SK-N-SH (cell line): ENCODE data around the gene CD63. TPM values are rescaled to one million over a fixed set of nuclear protein-coding genes. Genes with fewer than 3 reads are reported as not detected.

Experiments
- CTCF ChIA-PET: fragments of 300-600, 350-600 bp; formaldehyde crosslinking; extraction: SDS; loops from one replicate; lab custom pipeline; 2021; lab: Yijun Ruan, JAX
- POLR2A ChIA-PET: fragments of 350-600 bp; sonication (Branson Sonifier 250); formaldehyde crosslinking; extraction: SDS; loops from one replicate; lab custom pipeline; 2020; ENCODE audit warnings: antibody characterized with exemption, inconsistent platforms; lab: Yijun Ruan, JAX
- DNase-seq: peaks from one replicate; pipeline ENCODE4 v3.0.0; 2012
- H2AFZ ChIP-seq: fragments of 200-600 bp; sonication (generic); 2 replicates; pipeline ENCODE4 v1.8.1; 2016; ENCODE audit warnings: antibody characterized with exemption, mild to moderate bottlenecking, low read depth
- H3F3A ChIP-seq: fragments of 200-600 bp; sonication (generic); replicated peaks from 2 replicates; pipeline ENCODE3; 2016; ENCODE audit warnings: antibody characterized with exemption, mild to moderate bottlenecking; ENCODE audit not compliant: insufficient read depth
- H3K27ac ChIP-seq, 2 experiments: fragments of 200-500 bp in 1 of 2; fragments of 200-600 bp in 1 of 2; sonication (Bioruptor generic) in 1 of 2; sonication (generic), shearing (Covaris generic) in 1 of 2; 2 replicates each; pipeline versions ENCODE4 v1.5.1 to v1.6.1; 2014 to 2016; ENCODE audit warnings: low read depth in 2 of 2, inconsistent platforms in 1 of 2, low read length in 1 of 2, mild to moderate bottlenecking in 1 of 2, mixed read lengths in 1 of 2
- H3K27me3 ChIP-seq: fragments of 200-600 bp; sonication (generic), shearing (Covaris generic); 2 replicates; pipeline ENCODE4 v1.6.1; 2016; ENCODE audit warnings: mixed run types; ENCODE audit not compliant: insufficient read depth
- H3K36me3 ChIP-seq, 2 experiments: fragments of 200-500 bp in 1 of 2; fragments of 200-600 bp in 1 of 2; sonication (Bioruptor generic) in 1 of 2; sonication (generic) in 1 of 2; replicated peaks in 1 of 2; 2 replicates each; pipeline versions ENCODE3 to v1.5.1; 2014 to 2016; ENCODE audit warnings: low read length in 1 of 2, mild to moderate bottlenecking in 1 of 2; ENCODE audit not compliant: insufficient read depth in 2 of 2, control insufficient read depth in 1 of 2
- H3K4me1 ChIP-seq, 2 experiments: fragments of 200-500 bp in 1 of 2; fragments of 200-600 bp in 1 of 2; sonication (Bioruptor generic) in 1 of 2; sonication (generic), shearing (Covaris generic) in 1 of 2; 2 replicates each; pipeline versions ENCODE4 v1.5.1 to v1.6.1; 2014 to 2016; ENCODE audit warnings: low read depth in 1 of 2, low read length in 1 of 2, mixed run types in 1 of 2; ENCODE audit not compliant: insufficient read depth in 2 of 2, control insufficient read depth in 1 of 2
- H3K4me2 ChIP-seq: fragments of 200-600 bp; sonication (generic), shearing (Covaris generic); 2 replicates; pipeline ENCODE4 v1.6.1; 2017; ENCODE audit warnings: mixed run types
- H3K4me3 ChIP-seq, 2 experiments: fragments of 200-500 bp in 1 of 2; fragments of 200-600 bp in 1 of 2; sonication (Bioruptor generic) in 1 of 2; sonication (generic), shearing (Covaris generic) in 1 of 2; 2 replicates each; pipeline versions ENCODE4 v1.5.1 to v1.8.1; 2014 to 2016; ENCODE audit warnings: low read depth in 2 of 2, inconsistent platforms in 1 of 2, low read length in 1 of 2, mild to moderate bottlenecking in 1 of 2, mixed read lengths in 1 of 2, moderate library complexity in 1 of 2
- H3K79me2 ChIP-seq: fragments of 200-600 bp; sonication (generic); 2 replicates; pipeline ENCODE4 v1.8.1; 2017; ENCODE audit warnings: mild to moderate bottlenecking; ENCODE audit not compliant: insufficient read depth
- H3K9ac ChIP-seq: fragments of 200-600 bp; sonication (generic); 2 replicates; pipeline ENCODE4 v1.6.1; 2017; ENCODE audit warnings: mixed run types
- H3K9me2 ChIP-seq: fragments of 200-600 bp; sonication (generic); 2 replicates; pipeline ENCODE4 v1.6.1; 2017; ENCODE audit warnings: mixed run types
- H3K9me3 ChIP-seq: fragments of 200-600 bp; sonication (generic); 2 replicates; pipeline ENCODE4 v1.6.1; 2017; ENCODE audit warnings: mixed run types, mild to moderate bottlenecking, moderate library complexity
- H4K20me1 ChIP-seq: fragments of 200-600 bp; sonication (generic); 2 replicates; pipeline ENCODE4 v1.6.1; 2017; ENCODE audit warnings: mild to moderate bottlenecking, mixed run types; ENCODE audit not compliant: insufficient read depth
- ELF1 ChIP-seq: IDR thresholded peaks from 2 replicates; pipeline ENCODE4 v1.4.0; 2012
- EP300 ChIP-seq, 2 experiments: IDR thresholded peaks; 2 replicates each; pipeline versions ENCODE4 v1.4.0 to v1.6.1; 2012; ENCODE audit warnings: borderline replicate concordance in 1 of 2, low read depth in 1 of 2, low read length in 1 of 2
- GABPA ChIP-seq: IDR thresholded peaks from 2 replicates; pipeline ENCODE4 v1.4.0; 2012; ENCODE audit warnings: low read depth, mild to moderate bottlenecking
- MXI1 ChIP-seq: IDR thresholded peaks from 2 replicates; pipeline ENCODE4 v1.6.1; 2012; ENCODE audit warnings: mild to moderate bottlenecking, low read depth, low read length, improper control_type of control experiment
- PBX3 ChIP-seq: IDR thresholded peaks from 2 replicates; pipeline ENCODE4; 2012
- POLR2AphosphoS5 ChIP-seq: IDR thresholded peaks from 2 replicates; pipeline ENCODE4 v1.6.1; 2012; ENCODE audit warnings: low read depth, low read length
- RAD21 ChIP-seq: IDR thresholded peaks from 2 replicates; pipeline ENCODE4 v1.6.1; 2012; ENCODE audit warnings: mild to moderate bottlenecking, low read length
- RXRA ChIP-seq: IDR thresholded peaks from 2 replicates; pipeline ENCODE4 v1.4.0; 2012; ENCODE audit warnings: low read depth, mild to moderate bottlenecking, borderline replicate concordance
- SIN3A ChIP-seq: IDR thresholded peaks from 2 replicates; pipeline ENCODE4 v1.6.1; 2012; ENCODE audit warnings: low read depth, mild to moderate bottlenecking, low read length, moderate library complexity, borderline replicate concordance
- TAF1 ChIP-seq: IDR thresholded peaks from 2 replicates; pipeline ENCODE4 v1.6.1; 2012; ENCODE audit warnings: low read depth, mild to moderate bottlenecking, low read length, moderate library complexity, borderline replicate concordance
- YY1 ChIP-seq: IDR thresholded peaks from 2 replicates; pipeline ENCODE4 v1.4.0; 2012; ENCODE audit warnings: low read depth, mild to moderate bottlenecking
- ZBTB33 ChIP-seq: IDR thresholded peaks from 2 replicates; pipeline ENCODE4 v1.4.0; 2012; ENCODE audit warnings: low read depth, borderline replicate concordance
- WGBS: methylation state at CpG from one replicate; pipeline ENCODE4 v1.1.6; 2017; ENCODE audit warnings: low lambda C conversion rate; 5-methylcytosine and 5-hydroxymethylcytosine counted together
- polyA plus RNA-seq, 3 experiments: library from polyadenylated mRNA; depleted of rRNA; stranded (reverse); fragments of >200 nt; gene quantifications; 2 replicates each; pipeline ENCODE4 v1.2.3, GENCODE V29; 2012

CD63 gene
- polyA plus RNA-seq, 1 of the 3 experiments (the other 2 are of a cell fraction), result 1,465 TPM

- WGBS, result under 1% methylated on average over 25 of the region's 61 CpGs
- peak overlapping the region; percentile 74 to 97 for H3K4me3 ChIP-seq
Measured at GRCh38 chr12:55728186-55728938, 447 bp downstream of the CD63 start.

More at GRCh38 chr12:55728186-55728938, 447 bp downstream of the CD63 start:
- Histone ChIP-seq H3K9ac (peak overlapping the region; percentile 83), H3K4me2 (peak overlapping the region; percentile 97), H4K20me1 (peaks cover 45% of the 10 kb centered on the region), H3K4me1 (peaks cover 0 to 26% of the 10 kb centered on the region in 2 experiments; a peak in 1 of 4 replicates), H2AFZ (no peak overlapping the region), H3K27me3 (no peaks in the 10 kb centered on the region), H3K9me3 (no peaks in the 10 kb centered on the region), H3K79me2 (peaks cover 47% of the 10 kb centered on the region), H3K36me3 (peaks cover 31 to 34% of the 10 kb centered on the region in 2 experiments), H3K27ac (peak overlapping the region; percentile 97 to 100), H3K9me2 (no peaks in the 10 kb centered on the region)
- ChIA-PET POLR2A (interaction anchor here (0.6 to 2.5 kb wide), 9 partner anchors 9 to 119 kb away, joined by 3 to 14 read pairs (median 5); partner anchors contain the start of genes BLOC1S1, ORMDL2 and SARNP), CTCF (interaction anchor here (1.0 to 4.6 kb wide), 6 partner anchors 9 to 71 kb away, joined by 3 to 47 read pairs (median 5); partner anchors contain the start of gene RDH5)
- TF ChIP-seq RAD21 (no peak), ELF1 (peak; percentile 62), MXI1 (no peak; the same call in 1 of the 2 replicates), POLR2AphosphoS5 (no peak; the same call in 1 of the 2 replicates), PBX3 (no peak; the same call in 1 of the 2 replicates), EP300 (IDR thresholded peaks at IDR 0.05; ENCODE audit: borderline replicate concordance in 1 of 2, low read depth in 1 of 2, low read length in 1 of 2) (peak in 1 of 2 experiments; percentile 18; a peak in 1 of 4 replicates), GABPA (0 out of 2 replicates have a peak, but pooled peaks have one; percentile 19), RXRA (no peak), YY1 (peak; percentile 55; the same call in 1 of the 2 replicates), ZBTB33 (no peak), TAF1 (peak; percentile 42; the same call in 1 of the 2 replicates), SIN3A (peak; percentile 84; the same call in 1 of the 2 replicates)
- TF ChIP-seq, all 33 proteins: peak for 6
- DNase-seq, result peak; percentile 82
- H3F3A ChIP-seq, result peaks cover 35% of the 10 kb centered on the region
